GM18526 (cell line): ENCODE data around the gene EGR4.

ENCODE experiments used
- POLR2A ChIP-seq: IDR thresholded peaks from 3 replicates; pipeline ENCODE4 v1.6.1; 2011; ENCODE audit not compliant: insufficient read length; ENCODE audit errors: extremely low read depth

The EGR4 gene

GRCh38 chr2:73259276-73259675, 34.1 kb downstream of the EGR4 start:
- no peak for TF ChIP-seq POLR2A

GRCh38 chr2:73258913-73259215, 34.5 kb downstream of the EGR4 start:
- TF ChIP-seq POLR2A, result no peak

- TF ChIP-seq POLR2A, result no peak
Measured at GRCh38 chr2:73258186-73258912, 35.0 kb downstream of the EGR4 start.

GRCh38 chr2:73257425-73258125, 35.8 kb downstream of the EGR4 start:
- no peak for TF ChIP-seq POLR2A

- no peak for TF ChIP-seq POLR2A
Measured at GRCh38 chr2:73257021-73257420, 36.3 kb downstream of the EGR4 start.

- no peak for TF ChIP-seq POLR2A
Measured at GRCh38 chr2:73256618-73256922, 36.8 kb downstream of the EGR4 start.

GRCh38 chr2:73255907-73256617, 37.3 kb downstream of the EGR4 start:
- no peak for TF ChIP-seq POLR2A

- no peak for TF ChIP-seq POLR2A
Measured at GRCh38 chr2:73255007-73255644, 38.2 kb downstream of the EGR4 start.

- no peak for TF ChIP-seq POLR2A
Measured at GRCh38 chr2:73254343-73255006, 38.9 kb downstream of the EGR4 start.

GRCh38 chr2:73253901-73254300, 39.4 kb downstream of the EGR4 start:
- no peak for TF ChIP-seq POLR2A

- TF ChIP-seq POLR2A, result no peak
Measured at GRCh38 chr2:73253400-73253799, 39.9 kb downstream of the EGR4 start.

GRCh38 chr2:73252238-73253027, 40.9 kb downstream of the EGR4 start:
- TF ChIP-seq POLR2A, result no peak

GRCh38 chr2:73250872-73251846, 42.2 kb downstream of the EGR4 start:
- TF ChIP-seq POLR2A, result no peak

GRCh38 chr2:73249636-73250035, 43.7 kb downstream of the EGR4 start:
- TF ChIP-seq POLR2A, result no peak

GRCh38 chr2:73246850-73247249, 46.5 kb downstream of the EGR4 start:
- no peak for TF ChIP-seq POLR2A
